DOHH2 (cell line): Measurements from ENCODE around the gene STK4.
A peak's percentile ranks its signal among the peaks of the same experiment; 100 is the strongest.

Experiments used
- EZH2phosphoT487 ChIP-seq: fragments of 200-600 bp; sonication (generic); IDR thresholded peaks from 2 replicates; pipeline ENCODE4 v1.6.1; 2017; ENCODE audit warnings: borderline replicate concordance, mild to moderate bottlenecking, antibody characterized with exemption, low read length, moderate library complexity, mixed read lengths
- TF ChIP-seq, protein P1 (sequence below): fragments of 200-600 bp; sonication (generic); IDR thresholded peaks from one replicate; pipeline ENCODE4 v1.5.1; 2014; ENCODE audit warnings: antibody characterized with exemption, mild to moderate bottlenecking, low read depth, low read length; ENCODE audit not compliant: poor library complexity, severe bottlenecking

DNA sequence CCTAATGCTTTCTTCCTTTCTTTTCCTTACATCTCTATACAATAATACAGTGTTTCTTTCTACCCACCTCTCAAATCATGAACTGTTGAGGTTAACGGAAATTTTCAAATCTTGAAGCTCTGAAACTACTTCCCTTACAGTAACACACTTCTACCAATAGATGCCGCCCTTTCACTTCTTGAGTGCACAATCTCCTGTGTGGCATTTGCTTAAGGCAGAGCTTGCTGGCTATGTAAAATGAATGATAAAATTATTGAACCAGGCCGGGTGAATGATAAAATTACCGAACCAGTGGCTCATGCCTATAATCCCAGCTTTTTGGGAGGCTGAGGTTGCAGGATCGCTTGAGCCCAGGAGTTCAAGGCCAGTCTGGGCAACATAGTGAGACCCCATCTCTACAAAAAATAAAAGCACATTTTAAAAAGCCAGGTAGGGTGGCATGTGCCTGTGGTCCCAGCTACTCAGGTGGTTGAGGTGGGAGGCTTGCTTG, 77.8 kb downstream of the STK4 start:
- TF ChIP-seq, protein P1, sequence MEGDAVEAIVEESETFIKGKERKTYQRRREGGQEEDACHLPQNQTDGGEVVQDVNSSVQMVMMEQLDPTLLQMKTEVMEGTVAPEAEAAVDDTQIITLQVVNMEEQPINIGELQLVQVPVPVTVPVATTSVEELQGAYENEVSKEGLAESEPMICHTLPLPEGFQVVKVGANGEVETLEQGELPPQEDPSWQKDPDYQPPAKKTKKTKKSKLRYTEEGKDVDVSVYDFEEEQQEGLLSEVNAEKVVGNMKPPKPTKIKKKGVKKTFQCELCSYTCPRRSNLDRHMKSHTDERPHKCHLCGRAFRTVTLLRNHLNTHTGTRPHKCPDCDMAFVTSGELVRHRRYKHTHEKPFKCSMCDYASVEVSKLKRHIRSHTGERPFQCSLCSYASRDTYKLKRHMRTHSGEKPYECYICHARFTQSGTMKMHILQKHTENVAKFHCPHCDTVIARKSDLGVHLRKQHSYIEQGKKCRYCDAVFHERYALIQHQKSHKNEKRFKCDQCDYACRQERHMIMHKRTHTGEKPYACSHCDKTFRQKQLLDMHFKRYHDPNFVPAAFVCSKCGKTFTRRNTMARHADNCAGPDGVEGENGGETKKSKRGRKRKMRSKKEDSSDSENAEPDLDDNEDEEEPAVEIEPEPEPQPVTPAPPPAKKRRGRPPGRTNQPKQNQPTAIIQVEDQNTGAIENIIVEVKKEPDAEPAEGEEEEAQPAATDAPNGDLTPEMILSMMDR, result peak; percentile 88
- no peak for TF ChIP-seq EZH2phosphoT487
